GM10266 (cell line): ENCODE results near the gene ZBTB16.

Experiments used
- DNase-seq: peaks from one replicate; pipeline ENCODE4 v3.0.0; 2012; ENCODE audit errors: extremely low spot score
- TF ChIP-seq, protein P1 (sequence below): IDR thresholded peaks from 2 replicates; pipeline ENCODE4 v1.5.1; 2012; ENCODE audit warnings: mild to moderate bottlenecking, low read depth; ENCODE audit not compliant: control insufficient read depth, insufficient read depth; ENCODE audit errors: missing control alignments

ZBTB16 gene

DNA sequence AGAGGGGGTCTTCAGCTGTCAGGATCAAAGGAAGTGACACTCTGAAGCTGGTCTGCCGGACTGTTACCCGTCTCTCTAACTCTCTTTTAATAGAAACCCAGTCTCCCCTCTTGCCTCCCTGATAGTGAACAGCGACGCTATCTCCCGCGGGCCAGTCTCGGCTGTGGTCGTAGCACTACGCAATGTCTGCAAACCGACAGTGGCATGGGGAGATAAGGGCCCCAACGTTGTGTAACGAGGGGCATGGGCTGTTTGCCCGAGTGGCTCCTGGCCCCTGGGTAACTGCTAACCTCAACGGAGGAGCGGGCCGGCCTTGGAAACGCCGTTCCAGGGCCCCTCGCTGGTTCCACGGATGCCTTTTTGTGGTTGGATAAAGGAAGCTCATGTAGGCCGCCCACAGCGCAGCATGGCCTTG, 23.3 kb downstream of the ZBTB16 start:
- no peak for DNase-seq
- TF ChIP-seq, protein P1, sequence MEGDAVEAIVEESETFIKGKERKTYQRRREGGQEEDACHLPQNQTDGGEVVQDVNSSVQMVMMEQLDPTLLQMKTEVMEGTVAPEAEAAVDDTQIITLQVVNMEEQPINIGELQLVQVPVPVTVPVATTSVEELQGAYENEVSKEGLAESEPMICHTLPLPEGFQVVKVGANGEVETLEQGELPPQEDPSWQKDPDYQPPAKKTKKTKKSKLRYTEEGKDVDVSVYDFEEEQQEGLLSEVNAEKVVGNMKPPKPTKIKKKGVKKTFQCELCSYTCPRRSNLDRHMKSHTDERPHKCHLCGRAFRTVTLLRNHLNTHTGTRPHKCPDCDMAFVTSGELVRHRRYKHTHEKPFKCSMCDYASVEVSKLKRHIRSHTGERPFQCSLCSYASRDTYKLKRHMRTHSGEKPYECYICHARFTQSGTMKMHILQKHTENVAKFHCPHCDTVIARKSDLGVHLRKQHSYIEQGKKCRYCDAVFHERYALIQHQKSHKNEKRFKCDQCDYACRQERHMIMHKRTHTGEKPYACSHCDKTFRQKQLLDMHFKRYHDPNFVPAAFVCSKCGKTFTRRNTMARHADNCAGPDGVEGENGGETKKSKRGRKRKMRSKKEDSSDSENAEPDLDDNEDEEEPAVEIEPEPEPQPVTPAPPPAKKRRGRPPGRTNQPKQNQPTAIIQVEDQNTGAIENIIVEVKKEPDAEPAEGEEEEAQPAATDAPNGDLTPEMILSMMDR: no peak

DNA sequence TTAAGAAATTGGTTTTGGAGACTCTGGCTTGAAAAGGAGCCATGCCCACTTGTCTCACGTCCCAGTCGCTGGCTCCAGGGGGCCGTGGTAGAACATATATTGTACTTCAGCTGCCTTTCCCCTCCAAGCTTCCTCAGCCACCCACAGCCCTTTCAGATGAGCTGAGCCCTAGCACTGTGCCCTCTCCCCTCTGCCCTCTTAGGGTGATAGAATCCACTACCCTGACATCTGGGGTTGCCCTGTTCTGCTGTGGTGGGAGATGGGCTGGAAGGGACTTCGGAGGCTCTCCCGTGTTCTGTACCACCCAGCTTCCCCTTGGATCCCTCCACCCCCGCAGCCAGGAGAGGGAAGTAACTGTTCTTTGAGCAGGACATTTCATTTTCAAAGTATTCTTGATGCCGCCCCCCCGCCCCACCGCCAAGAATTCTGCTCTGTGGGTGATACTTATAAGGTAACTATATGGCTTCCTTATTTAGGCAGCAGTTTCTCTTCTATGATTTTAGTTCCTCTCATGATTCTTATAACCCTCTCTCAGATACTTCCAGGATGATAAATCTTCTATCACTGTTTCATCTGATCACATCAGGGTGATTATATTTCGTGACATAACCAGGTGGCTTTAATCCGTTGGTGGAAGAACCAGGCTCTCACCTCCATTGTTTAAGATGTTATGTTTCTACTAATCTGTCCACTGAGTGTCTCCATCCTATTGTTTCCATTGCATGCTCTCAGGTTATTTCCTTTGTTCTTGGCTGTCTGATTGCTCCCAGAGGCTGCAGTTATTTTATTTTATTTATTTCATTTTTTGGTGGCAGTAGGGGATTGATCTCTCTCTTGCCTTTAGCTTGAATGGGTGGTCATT, 24.1 kb downstream of the ZBTB16 start:
- TF ChIP-seq, protein P1: no peak
- DNase-seq: no peak

DNA sequence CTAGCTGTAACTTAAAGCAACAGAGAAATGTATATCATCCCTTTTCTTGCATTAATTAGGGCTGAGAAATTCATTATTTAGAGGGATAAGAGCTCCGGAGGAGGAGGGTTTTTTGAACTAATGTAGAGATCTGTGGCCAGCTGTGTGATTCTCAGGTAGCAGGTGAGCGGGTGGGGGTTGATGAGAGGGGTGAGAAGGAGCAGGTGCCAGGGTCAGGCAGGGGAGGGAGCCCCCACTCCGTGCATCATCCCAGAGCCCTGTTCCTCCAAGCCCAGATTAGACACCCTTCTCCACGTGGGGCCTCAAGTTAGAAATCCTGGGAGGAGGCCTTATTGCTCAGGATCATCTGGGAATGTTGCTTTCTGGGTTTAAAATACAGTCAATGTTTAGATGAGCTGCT, 24.9 kb downstream of the ZBTB16 start:
- TF ChIP-seq, protein P1: no peak
- DNase-seq: no peak

DNA sequence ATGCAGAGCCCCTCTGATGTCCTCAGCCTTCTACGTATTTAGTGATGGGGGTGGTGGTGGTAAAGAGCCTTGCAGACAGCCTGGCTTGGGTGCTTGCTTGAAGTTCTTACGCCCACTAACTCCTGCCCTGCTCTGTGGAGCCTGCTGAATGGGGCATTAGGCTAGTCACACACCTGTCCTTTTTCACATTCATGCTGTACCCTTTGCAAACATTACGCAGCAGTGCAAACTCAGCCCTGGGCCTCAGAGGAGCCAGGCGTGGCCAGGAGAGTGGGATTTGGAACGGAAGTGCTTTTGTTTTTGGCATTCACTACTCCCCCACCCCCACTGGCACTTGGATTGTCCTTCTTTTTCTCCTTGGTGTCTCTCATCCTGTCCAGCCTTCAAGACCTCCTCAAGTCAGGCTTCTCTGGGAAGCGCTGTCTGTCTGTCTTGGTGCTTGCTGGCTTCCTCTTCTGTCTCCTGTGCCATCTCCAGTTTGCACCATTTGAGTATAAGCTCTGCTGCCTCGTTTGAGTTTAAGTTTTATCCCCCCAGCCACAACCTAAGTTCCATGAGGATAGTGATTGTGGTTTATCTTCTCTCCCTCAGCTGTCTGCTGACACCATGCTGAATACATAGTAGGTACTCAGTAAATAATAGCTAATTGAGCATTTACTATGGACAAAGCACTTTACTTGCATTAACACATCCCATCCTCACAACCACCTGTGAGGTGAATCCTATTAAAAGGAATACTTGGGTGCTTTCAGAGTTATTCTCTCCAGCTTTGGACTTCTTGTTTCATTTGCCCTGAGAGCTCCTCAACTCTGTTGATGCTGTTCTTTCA, 26.7 kb downstream of the ZBTB16 start:
- DNase-seq: no peak

DNA sequence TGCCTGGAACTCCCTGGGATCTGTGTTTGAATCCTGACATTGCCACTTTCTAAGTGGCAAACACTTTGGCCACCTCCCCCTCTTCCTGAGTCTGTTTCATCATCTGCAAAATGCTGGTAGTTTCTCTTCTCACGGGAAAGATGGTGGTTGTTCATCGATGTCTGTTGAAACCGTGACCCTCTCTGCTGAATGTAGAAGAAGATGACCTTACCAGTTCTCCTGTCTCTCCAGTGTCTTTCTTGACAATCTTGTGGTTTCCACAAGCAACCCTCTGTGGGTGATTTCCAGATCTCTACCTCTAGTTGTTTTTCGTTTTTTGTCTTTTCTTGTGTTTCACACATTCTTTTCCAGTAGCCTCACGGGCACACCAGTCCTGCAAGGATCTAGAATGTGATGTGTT, 27.5 kb downstream of the ZBTB16 start:
- TF ChIP-seq, protein P1: no peak
- DNase-seq: no peak

More for the DNA sequence above, 26.7 kb downstream of the ZBTB16 start:
- TF ChIP-seq, protein P1: no peak

DNA sequence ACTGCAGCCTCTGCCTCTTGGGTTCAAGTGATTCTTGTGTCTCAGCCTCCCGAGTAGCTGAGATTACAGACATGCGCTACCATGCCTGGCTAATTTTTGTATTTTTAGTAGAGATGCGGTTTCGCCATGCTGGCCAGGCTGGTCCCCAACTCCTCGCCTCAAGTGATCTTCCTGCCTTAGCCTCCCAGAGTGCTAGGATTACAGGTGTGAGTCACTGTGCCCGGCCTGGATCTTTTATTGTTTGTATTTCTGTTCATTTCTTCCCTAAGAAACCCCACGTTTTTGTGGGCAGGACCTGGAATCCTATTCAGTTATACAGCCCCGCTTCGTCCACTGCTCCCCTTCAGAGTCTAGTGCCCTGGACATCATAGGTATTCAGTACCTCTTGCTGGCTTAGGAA, 28.7 kb downstream of the ZBTB16 start:
- no peak for DNase-seq
- TF ChIP-seq, protein P1: no peak
